ENCODE data around the gene AKT1. TPM values are rescaled to one million over a fixed set of nuclear protein-coding genes. Genes with fewer than 3 reads are reported as not detected.
A peak's percentile ranks its signal among the peaks of the same experiment; 100 is the strongest.

The AKT1 gene
- total RNA-seq, 1 experiment from 2014 or later = 83.3 TPM

DNA sequence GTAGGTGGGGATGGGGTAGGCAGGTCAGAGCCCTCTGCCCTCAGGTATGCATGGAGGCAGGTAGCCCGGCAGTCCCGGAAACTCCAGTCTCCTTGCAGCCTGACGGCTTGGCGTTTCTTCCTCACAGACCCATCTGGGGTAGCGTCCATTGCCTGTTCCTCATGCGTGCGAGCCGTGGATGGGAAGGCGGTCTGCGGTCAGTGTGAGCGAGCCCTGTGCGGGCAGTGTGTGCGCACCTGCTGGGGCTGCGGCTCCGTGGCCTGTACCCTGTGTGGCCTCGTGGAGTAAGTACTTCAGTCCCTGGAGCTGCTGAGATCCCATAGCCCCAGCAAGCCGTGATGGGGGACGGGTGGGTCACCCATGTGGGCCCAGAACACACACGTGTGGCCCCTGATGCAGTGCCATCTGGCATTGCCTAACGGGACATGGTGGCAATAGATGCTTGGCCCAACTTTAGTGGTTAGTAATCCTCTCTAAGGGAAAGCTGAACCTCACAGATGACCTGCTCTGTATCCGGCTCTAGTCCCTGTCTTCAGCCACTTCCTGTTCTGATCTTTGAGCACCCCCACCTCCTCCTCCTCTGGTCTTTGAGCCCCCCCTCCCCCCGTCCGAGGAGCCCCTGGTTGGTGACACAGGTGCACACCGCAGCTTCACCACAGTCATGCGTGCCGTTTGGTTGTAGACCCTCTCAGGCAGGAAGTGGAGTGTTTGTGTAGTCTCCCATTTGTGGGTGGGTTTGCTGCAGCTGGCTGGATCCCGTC is 38.9 kb downstream of the AKT1 start:
- TF ChIP-seq, protein P1, sequence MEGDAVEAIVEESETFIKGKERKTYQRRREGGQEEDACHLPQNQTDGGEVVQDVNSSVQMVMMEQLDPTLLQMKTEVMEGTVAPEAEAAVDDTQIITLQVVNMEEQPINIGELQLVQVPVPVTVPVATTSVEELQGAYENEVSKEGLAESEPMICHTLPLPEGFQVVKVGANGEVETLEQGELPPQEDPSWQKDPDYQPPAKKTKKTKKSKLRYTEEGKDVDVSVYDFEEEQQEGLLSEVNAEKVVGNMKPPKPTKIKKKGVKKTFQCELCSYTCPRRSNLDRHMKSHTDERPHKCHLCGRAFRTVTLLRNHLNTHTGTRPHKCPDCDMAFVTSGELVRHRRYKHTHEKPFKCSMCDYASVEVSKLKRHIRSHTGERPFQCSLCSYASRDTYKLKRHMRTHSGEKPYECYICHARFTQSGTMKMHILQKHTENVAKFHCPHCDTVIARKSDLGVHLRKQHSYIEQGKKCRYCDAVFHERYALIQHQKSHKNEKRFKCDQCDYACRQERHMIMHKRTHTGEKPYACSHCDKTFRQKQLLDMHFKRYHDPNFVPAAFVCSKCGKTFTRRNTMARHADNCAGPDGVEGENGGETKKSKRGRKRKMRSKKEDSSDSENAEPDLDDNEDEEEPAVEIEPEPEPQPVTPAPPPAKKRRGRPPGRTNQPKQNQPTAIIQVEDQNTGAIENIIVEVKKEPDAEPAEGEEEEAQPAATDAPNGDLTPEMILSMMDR (IDR thresholded peaks at IDR 0.05; ENCODE audit: unreplicated experiment) = no peak
- Mint-ChIP-seq H3K4me1 (ENCODE audit: insufficient read depth, unreplicated experiment) (peaks cover 11% of the 10 kb centered on the region), H3K27me3 (ENCODE audit: insufficient read depth, unreplicated experiment) (no peaks in the 10 kb centered on the region), H3K9me3 (ENCODE audit: unreplicated experiment) (no peaks in the 10 kb centered on the region), H3K27ac (ENCODE audit: low read depth, unreplicated experiment) (no peak overlapping the region), H3K4me3 (ENCODE audit: unreplicated experiment) (no peak overlapping the region), H3K36me3 (ENCODE audit: insufficient read depth, unreplicated experiment) (peaks cover 31% of the 10 kb centered on the region)
- intact Hi-C loops (cut with micrococcal nuclease) = no loop called here
- no TSS peak for BruUV-seq (replicated peaks)
- DNase-seq (ENCODE audit: unreplicated experiment) = no peak
- POLR2A ChIA-PET = interaction anchor here (1.0 kb wide), 1 partner anchor 217 kb away, joined by 3 read pairs; no protein-coding TSS in a partner anchor
- CTCF ChIA-PET = interaction anchor here (0.7 to 2.3 kb wide), 3 partner anchors 7 to 13 kb away, joined by 3 to 5 read pairs (median 5); no protein-coding TSS in a partner anchor

DNA sequence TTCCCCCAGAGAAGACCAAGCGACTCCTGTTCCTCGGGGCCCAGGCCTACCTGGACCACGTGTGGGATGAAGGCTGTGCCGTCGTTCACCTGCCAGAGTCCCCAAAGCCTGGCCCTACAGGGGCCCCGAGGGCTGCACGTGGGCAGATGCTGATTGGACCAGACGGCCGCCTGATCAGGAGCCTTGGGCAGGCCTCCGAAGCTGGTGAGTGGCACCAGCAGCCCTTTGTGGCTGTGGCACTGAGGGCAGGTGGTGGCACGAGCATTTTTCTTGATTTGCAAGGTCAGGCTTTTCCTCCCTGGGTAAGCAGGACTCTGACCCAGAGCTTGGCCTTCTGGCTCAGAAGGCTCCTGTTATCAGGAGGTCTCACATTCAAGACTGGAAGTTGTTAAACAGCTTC is 39.9 kb downstream of the AKT1 start:
- no TSS peak for BruUV-seq (replicated peaks)
- Mint-ChIP-seq H3K27ac (ENCODE audit: low read depth, unreplicated experiment) (no peak overlapping the region), H3K9me3 (ENCODE audit: unreplicated experiment) (no peaks in the 10 kb centered on the region), H3K36me3 (ENCODE audit: insufficient read depth, unreplicated experiment) (peaks cover 31% of the 10 kb centered on the region), H3K4me1 (ENCODE audit: insufficient read depth, unreplicated experiment) (peaks cover 11% of the 10 kb centered on the region), H3K4me3 (ENCODE audit: unreplicated experiment) (no peak overlapping the region), H3K27me3 (ENCODE audit: insufficient read depth, unreplicated experiment) (no peaks in the 10 kb centered on the region)
- POLR2A ChIA-PET = interaction anchor here (0.6 kb wide), 1 partner anchor 147 kb away, joined by 3 read pairs; no protein-coding TSS in a partner anchor
- no peak for DNase-seq (ENCODE audit: unreplicated experiment)
- CTCF ChIA-PET = no interaction called here
- TF ChIP-seq, protein P1 (IDR thresholded peaks at IDR 0.05; ENCODE audit: unreplicated experiment) = no peak
- intact Hi-C loops (cut with micrococcal nuclease) = no loop called here

DNA sequence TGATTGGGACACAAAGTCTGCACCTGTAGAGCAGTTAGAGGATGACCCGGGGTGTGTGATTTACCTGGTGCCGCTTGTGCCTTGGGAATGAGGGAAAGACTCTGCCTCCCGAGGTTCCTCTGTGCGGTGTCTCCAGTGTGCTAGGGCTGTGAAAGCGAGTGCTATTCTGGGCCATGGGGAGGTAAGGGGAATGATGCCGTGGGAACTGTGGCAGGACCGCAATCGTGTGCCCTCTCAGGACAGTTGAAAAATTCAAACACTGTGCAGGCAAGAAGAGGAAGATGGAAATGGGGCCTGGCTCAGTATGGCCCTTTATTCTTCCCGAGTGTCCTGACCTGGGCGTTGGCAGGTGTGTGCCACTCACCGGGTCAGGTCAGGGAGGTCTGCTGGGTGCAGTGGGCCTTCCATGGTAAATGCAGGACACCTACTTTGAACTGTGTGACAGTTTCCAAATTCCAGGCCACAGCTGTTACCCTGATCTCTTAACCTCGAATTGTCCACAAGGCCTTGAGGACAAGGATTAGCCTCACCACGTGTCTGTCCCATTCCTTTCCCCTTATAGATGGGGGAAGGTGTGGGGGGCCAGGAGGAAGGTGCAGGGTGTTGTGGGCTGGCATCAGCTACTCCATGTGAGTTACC is 41.2 kb downstream of the AKT1 start:
- POLR2A ChIA-PET = interaction anchor here (0.6 to 2.4 kb wide), 10 partner anchors 9 to 219 kb away, joined by 3 to 13 read pairs (median 4); partner anchors contain the start of gene CEP170B

More for the DNA sequence above, 41.2 kb downstream of the AKT1 start:
- Mint-ChIP-seq H3K4me1 (ENCODE audit: insufficient read depth, unreplicated experiment) (peaks cover 20% of the 10 kb centered on the region), H3K27me3 (ENCODE audit: insufficient read depth, unreplicated experiment) (no peaks in the 10 kb centered on the region), H3K27ac (ENCODE audit: low read depth, unreplicated experiment) (peak overlapping the region; percentile 92), H3K36me3 (ENCODE audit: insufficient read depth, unreplicated experiment) (peaks cover 28% of the 10 kb centered on the region), H3K4me3 (ENCODE audit: unreplicated experiment) (peak overlapping the region; percentile 92), H3K9me3 (ENCODE audit: unreplicated experiment) (no peaks in the 10 kb centered on the region)
- CTCF ChIA-PET = interaction anchor here (0.6 to 6.3 kb wide), 3 partner anchors 10 to 30 kb away, joined by 3 to 47 read pairs (median 3); partner anchors contain the start of gene ADSS1
- no peak for DNase-seq (ENCODE audit: unreplicated experiment)
- no TSS peak for BruUV-seq (replicated peaks)
- intact Hi-C loops (cut with micrococcal nuclease) = no loop called here
- TF ChIP-seq, protein P1 (IDR thresholded peaks at IDR 0.05; ENCODE audit: unreplicated experiment) = no peak

Measured in MCF 10A (cell line).